GM19463 (cell line): ENCODE data around the gene TSHZ2.

Source experiments
- ATAC-seq: cut with Tn5 transposase; IDR thresholded peaks from one replicate; pipeline ENCODE4 v1.9.1; 2021; ENCODE audit warnings: mild to moderate bottlenecking, moderate library complexity; ENCODE audit not compliant: unreplicated experiment

The TSHZ2 gene

GRCh38 chr20:53124075-53124551 is 152.0 kb downstream of the TSHZ2 start:
- ATAC-seq, result no peak

- no peak for ATAC-seq
Measured at GRCh38 chr20:53124803-53125202, 152.6 kb downstream of the TSHZ2 start.

DNA sequence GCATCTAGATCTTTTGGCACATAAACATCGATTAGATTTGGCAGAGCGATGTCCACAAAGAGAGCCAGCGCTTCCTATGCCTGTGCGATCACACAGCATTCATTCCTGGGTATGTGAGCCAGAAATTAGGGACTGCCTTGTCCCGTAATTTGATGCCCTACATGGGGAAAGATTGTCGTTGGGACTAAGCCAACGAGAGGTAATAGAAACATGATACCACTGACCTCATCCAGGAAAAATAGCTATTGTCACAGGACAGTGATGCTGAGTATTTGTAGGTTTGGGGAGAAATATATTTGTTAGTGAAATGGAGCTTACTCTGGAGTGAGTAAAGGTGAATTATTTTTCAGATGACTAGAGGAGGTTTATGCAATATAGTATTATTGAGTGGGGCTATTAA is 154.0 kb downstream of the TSHZ2 start:
- no peak for ATAC-seq

- no peak for ATAC-seq
Measured at GRCh38 chr20:53127027-53127426, 154.9 kb downstream of the TSHZ2 start.

GRCh38 chr20:53128004-53128403 is 155.8 kb downstream of the TSHZ2 start:
- ATAC-seq, result no peak

- ATAC-seq, result no peak
Measured at GRCh38 chr20:53129563-53129962, 157.4 kb downstream of the TSHZ2 start.

GRCh38 chr20:53130795-53131194 is 158.6 kb downstream of the TSHZ2 start:
- ATAC-seq, result no peak

- no peak for ATAC-seq
Measured at GRCh38 chr20:53133125-53133524, 161.0 kb downstream of the TSHZ2 start.

- no peak for ATAC-seq
Measured at GRCh38 chr20:53133628-53134027, 161.5 kb downstream of the TSHZ2 start.

DNA sequence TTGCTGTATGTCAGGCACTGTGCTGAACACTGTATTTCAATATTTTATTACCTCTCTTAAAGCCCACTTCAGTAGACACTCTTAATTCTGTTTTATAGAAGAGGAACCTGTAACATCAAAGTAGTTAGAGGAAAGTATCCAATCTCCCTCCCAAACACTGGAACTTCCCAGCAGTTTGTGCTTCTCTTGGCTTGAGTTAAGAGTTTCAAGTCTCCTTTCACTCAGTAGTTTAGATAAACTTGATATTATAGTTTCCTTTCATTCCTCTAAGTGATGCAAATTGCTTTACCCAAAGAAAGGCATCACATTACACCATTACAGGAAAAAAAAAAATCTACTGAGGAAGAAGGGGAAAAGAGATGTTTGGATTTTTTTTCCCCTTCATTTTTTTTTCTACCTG is 164.3 kb downstream of the TSHZ2 start:
- no peak for ATAC-seq

- ATAC-seq, result peak; percentile 83
Measured at GRCh38 chr20:53138454-53139262, 166.5 kb downstream of the TSHZ2 start.

DNA sequence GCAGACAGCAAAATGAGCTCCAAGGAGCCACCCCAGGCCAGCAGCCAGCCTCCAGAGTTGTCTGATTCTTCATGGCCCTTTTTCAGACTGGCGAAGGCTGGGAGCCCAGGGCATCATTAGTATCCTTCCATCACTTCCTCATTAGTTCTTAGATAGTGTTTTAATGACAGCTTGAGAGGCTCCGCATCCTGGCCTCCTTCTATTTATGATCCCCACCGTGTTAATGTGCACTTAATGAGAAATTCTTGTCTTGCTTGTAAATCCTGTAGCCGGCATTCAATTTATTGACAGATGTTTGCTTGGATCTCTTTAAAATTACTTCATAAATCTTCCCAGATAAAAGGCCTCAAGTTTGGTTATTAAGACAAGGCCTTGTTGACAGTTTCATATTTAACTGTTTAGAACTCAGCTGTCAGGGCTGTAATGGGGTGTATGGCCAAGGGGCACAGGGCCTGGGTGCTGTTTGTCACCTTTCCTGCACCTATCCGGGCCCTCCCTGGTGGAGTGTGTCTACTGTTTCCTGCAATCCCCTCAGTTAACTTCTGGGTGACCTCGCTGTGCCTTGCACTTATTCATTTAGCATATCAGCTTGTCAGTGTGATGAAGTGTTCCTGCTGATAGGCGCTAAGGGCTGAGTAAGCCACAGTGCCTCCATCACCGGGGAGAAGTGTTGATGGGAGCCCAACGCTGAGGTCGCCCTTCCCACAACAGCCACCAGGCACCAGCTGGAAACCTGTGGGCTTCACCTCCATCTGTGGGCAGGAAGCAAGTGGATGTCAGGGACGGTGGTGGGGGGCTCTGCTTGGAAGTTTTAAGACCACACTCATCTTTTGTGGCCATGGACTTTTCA is 169.3 kb downstream of the TSHZ2 start:
- ATAC-seq, result no peak

- no peak for ATAC-seq
Measured at GRCh38 chr20:53142225-53143127, 170.3 kb downstream of the TSHZ2 start.

GRCh38 chr20:53146201-53146891 is 174.2 kb downstream of the TSHZ2 start:
- ATAC-seq, result no peak

DNA sequence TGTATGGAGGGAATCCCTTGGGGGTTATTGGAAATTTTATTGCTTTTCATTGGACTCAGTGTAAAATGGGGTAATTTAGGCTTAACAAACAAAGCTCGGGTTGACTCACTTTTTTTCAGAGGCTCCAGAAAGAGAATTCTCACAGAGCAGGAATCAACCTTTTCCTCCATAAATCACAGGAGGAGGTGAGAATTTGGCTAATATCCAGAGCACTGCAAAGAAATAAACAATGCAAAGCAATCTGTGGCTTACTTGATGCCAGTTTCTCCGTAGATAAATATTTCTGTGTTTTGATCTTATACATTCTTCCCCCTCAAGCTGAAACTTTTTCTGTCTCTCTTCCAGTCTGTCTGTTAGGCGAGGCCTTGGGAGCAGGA is 176.6 kb downstream of the TSHZ2 start:
- no peak for ATAC-seq

DNA sequence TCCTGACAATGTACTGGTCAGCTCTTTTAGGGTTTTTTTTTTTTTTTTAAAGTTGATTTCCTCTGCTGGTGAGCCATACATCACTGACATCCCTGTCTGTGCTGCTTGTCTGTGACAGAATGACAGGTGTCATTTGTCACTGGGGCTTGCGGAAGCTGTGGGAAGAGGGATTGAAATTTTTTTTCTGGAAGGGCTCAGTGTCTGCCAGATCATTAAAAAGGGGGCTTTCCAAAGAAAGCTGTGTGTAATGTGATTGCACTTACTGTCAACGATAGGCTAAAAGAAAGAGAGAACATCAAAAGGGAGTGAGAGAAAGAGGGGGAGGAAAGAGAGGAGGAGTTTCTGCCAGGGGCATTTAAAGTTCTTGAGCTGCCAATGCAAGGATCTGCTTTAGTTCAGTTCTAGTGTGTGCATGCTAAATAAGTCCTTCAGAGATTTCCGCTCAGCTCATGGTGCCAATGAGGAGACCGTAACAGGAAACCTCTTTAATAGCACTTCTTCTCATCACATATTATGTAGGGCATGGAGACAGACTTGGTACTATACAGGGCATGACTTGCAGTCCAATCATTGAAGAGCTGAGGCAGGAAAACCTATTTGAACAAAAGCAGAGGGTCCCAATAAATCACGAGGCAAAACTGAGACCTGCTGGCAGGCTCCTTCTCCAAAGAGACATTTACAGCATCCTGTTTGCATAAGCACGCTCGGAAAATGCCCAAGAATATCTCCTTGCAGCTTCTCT is 177.2 kb downstream of the TSHZ2 start:
- no peak for ATAC-seq

DNA sequence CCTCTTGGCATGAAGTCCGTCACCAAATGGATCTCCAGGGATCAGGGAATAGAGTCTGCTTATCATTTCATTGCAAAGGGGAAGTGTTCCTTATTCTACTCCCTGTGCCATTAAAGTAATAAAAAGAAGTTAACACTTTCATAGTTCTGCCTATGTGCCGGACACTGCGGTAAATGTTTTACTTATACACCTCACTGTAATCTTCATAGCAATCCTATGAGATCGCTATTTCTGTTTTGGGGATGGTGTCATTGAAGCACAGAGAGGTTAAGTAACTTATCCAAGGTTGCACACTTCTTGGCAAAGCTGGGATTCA is 177.7 kb downstream of the TSHZ2 start:
- ATAC-seq, result no peak

DNA sequence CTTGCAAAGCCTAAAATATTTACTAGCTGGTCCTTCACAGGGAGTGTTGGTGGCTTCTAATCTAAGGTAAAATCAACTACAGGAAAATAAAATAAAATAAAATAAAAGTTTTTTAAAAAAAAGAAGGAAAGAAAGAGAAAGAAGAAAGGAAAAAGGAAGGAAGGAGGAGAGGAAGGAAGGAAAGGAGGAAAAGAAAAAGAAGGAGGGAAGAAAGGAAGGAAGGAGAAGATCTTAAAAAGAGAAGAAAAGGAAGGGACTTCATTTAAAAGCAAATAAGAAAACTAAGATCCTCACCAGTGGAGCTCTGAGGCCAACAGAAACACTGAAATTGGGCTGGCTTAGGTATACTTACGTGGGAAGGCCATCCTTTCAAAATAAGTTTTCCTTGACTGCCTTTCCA is 178.4 kb downstream of the TSHZ2 start:
- no peak for ATAC-seq

GRCh38 chr20:53152228-53152627 is 180.1 kb downstream of the TSHZ2 start:
- ATAC-seq, result no peak

- no peak for ATAC-seq
Measured at GRCh38 chr20:53154540-53154939, 182.4 kb downstream of the TSHZ2 start.
